NT2/D1 (cell line): ENCODE data around the gene BMP8B.

ENCODE experiments used
- SUZ12 ChIP-seq: IDR thresholded peaks from 2 replicates; pipeline ENCODE4 v1.6.1; 2011; ENCODE audit not compliant: insufficient read length, insufficient read depth; ENCODE audit errors: extremely low read depth
- YY1 ChIP-seq: IDR thresholded peaks from 2 replicates; pipeline ENCODE4 v1.6.1; 2011; ENCODE audit not compliant: insufficient read length, insufficient read depth
- ZNF274 ChIP-seq: IDR thresholded peaks from 2 replicates; pipeline ENCODE4 v1.6.1; 2011; ENCODE audit warnings: mild to moderate bottlenecking, low read depth, low read length

- TF ChIP-seq SUZ12: no peak
- no peak for TF ChIP-seq ZNF274
- TF ChIP-seq YY1: no peak
Measured at GRCh38 chr1:39755965-39756659, 32.6 kb downstream of the BMP8B start.
